ENCODE results near the gene WNT8B. TPM values are rescaled to one million over a fixed set of nuclear protein-coding genes. Genes with fewer than 3 reads are reported as not detected.
A peak's percentile ranks its signal among the peaks of the same experiment; 100 is the strongest.

WNT8B gene
- total RNA-seq, 1 experiment from 2014 or later: 0.14 TPM

DNA sequence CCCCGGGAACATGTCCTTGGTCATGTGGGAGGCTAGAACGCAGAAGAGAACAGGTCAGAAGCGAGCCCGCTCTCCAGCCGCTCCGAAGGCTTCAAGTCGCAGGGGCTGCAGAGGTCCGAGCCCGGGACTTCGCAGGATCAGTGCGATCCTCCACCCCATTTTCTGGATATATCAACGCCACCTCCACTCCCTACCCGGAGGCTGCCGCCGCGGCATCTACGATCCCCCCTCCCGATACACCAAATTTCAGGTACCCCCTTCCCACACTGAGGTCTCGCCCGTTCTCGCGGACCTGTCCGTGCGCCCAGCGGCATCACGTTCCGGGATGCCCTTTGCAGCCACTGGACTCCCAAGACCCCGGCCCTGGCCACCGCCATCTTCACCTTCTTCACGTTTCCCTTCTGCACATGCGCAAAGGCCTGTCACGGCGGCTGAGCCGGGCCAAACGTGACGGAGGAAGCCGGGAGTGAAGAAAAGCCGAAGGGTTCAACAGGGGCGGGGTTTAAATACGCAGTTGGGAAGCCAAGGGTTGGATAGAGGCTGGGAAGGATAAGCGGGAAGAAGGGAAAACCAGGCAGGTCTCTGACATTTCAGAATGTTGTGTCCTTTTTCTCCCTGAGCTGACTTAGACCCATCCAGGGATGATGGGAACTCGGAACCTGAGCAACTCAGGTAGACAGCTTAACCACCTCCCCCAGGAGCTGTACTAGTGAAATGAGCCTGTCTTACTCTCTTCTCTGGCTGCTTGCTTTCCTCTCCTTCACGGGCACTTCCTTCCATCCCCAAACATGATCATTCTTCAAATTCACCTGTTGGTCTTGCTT, 66.9 kb downstream of the WNT8B start, which contains the start of gene NDUFB8:
Gene NDUFB8 (minus strand): TSS at position 397 of the 824 bp plus-strand sequence. CDS start 20 bp downstream, at position 377.
- peaks cover 22% of the 10 kb centered on the region for H3K36me3 Mint-ChIP-seq (ENCODE audit: insufficient read depth, unreplicated experiment)
- TF ChIP-seq, protein P1, sequence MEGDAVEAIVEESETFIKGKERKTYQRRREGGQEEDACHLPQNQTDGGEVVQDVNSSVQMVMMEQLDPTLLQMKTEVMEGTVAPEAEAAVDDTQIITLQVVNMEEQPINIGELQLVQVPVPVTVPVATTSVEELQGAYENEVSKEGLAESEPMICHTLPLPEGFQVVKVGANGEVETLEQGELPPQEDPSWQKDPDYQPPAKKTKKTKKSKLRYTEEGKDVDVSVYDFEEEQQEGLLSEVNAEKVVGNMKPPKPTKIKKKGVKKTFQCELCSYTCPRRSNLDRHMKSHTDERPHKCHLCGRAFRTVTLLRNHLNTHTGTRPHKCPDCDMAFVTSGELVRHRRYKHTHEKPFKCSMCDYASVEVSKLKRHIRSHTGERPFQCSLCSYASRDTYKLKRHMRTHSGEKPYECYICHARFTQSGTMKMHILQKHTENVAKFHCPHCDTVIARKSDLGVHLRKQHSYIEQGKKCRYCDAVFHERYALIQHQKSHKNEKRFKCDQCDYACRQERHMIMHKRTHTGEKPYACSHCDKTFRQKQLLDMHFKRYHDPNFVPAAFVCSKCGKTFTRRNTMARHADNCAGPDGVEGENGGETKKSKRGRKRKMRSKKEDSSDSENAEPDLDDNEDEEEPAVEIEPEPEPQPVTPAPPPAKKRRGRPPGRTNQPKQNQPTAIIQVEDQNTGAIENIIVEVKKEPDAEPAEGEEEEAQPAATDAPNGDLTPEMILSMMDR (IDR thresholded peaks at IDR 0.05; ENCODE audit: insufficient read depth in 1 of 2, low read depth in 1 of 2, low read length in 1 of 2, severe bottlenecking in 1 of 2, unreplicated experiment in 1 of 2): no peak
- Histone ChIP-seq H3K4me1 (peaks cover 6% of the 10 kb centered on the region), H3K9me3 (no peaks in the 10 kb centered on the region), H3K36me3 (ENCODE audit: control insufficient read depth, insufficient read depth, low read length) (peaks cover 5% of the 10 kb centered on the region), H3K4me3 (ENCODE audit: low read depth, low read length) (peak within 1 kb of the TSS; percentile 53), H3K27me3 (replicated peaks; ENCODE audit: control insufficient read depth, insufficient read depth, low read length) (no peaks in the 10 kb centered on the region)
- peaks cover 7% of the 10 kb centered on the region for H3K4me1 Mint-ChIP-seq (ENCODE audit: low read depth, unreplicated experiment)
- intact Hi-C loops (cut with micrococcal nuclease; ENCODE audit: unreplicated experiment): no loop called here
- ChIA-PET POLR2A (no interaction called here), CTCF (interaction anchor here (0.6 to 1.2 kb wide), 2 partner anchors 11 to 21 kb away, joined by 3 to 8 read pairs; no protein-coding TSS in a partner anchor)
- H3K27me3 Mint-ChIP-seq (ENCODE audit: insufficient read depth, unreplicated experiment): no peaks in the 10 kb centered on the region
- no peaks in the 10 kb centered on the region for H3K9me3 Mint-ChIP-seq (ENCODE audit: unreplicated experiment)
- H3K27ac Mint-ChIP-seq (ENCODE audit: unreplicated experiment): peak within 1 kb of the TSS; percentile 97
- H3K4me3 Mint-ChIP-seq (ENCODE audit: unreplicated experiment): peak within 1 kb of the TSS; percentile 98
- no TSS peak for BruUV-seq (replicated peaks)
- peak; percentile 86 to 88 for DNase-seq

DNA sequence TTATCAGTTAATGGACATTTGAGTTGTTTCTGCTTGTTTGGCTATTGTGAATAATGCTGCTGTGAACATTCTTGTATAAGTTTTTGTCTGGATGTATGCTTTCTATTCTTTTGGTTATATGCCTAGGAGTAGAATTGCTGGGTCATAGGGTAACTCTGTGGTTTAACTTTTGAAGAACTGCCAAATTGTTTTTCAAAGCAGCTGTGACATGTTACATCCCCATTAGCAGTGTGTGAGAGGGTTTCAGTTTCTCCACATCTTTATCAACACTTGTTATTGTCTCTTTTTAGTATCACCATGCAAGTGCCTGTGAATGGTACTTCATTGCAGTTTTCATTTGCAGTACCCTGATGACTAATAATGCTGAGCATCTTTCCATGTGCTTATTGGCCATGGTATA, 69.0 kb downstream of the WNT8B start:
- Mint-ChIP-seq H3K27me3 (ENCODE audit: insufficient read depth, unreplicated experiment) (no peaks in the 10 kb centered on the region), H3K27ac (ENCODE audit: unreplicated experiment) (no peak overlapping the region), H3K9me3 (ENCODE audit: unreplicated experiment) (no peaks in the 10 kb centered on the region), H3K4me1 (ENCODE audit: low read depth, unreplicated experiment) (peaks cover 7% of the 10 kb centered on the region), H3K4me3 (ENCODE audit: unreplicated experiment) (no peak overlapping the region), H3K36me3 (ENCODE audit: insufficient read depth, unreplicated experiment) (peaks cover 10% of the 10 kb centered on the region)
- ChIA-PET POLR2A (no interaction called here), CTCF (no interaction called here)
- no TSS peak for BruUV-seq (replicated peaks)
- Histone ChIP-seq H3K36me3 (ENCODE audit: control insufficient read depth, insufficient read depth, low read length) (peaks cover 1% of the 10 kb centered on the region; the same call in 1 of the 2 replicates), H3K4me1 (peaks cover 6% of the 10 kb centered on the region), H3K4me3 (ENCODE audit: low read depth, low read length) (no peak overlapping the region), H3K9me3 (no peaks in the 10 kb centered on the region), H3K27me3 (replicated peaks; ENCODE audit: control insufficient read depth, insufficient read depth, low read length) (no peaks in the 10 kb centered on the region)
- no peak for DNase-seq
- intact Hi-C loops (cut with micrococcal nuclease; ENCODE audit: unreplicated experiment): no loop called here
- TF ChIP-seq, protein P1 (IDR thresholded peaks at IDR 0.05; ENCODE audit: insufficient read depth in 1 of 2, low read depth in 1 of 2, low read length in 1 of 2, severe bottlenecking in 1 of 2, unreplicated experiment in 1 of 2): no peak

Other genes with a start within 250 kb of the WNT8B start
- gene CHUK, start 233.4 kb upstream of the WNT8B start, total RNA-seq (2022): 28.2 and 28.6 TPM in 2 replicates
- gene CWF19L1, start 195.4 kb upstream of the WNT8B start, total RNA-seq (2022): 41.1 and 41.2 TPM in 2 replicates
- gene BLOC1S2, start 176.3 kb upstream of the WNT8B start, total RNA-seq (2022): 51.9 and 52.8 TPM in 2 replicates
- gene PKD2L1, start 132.8 kb upstream of the WNT8B start, total RNA-seq (2022): 0.19 TPM in 1 of 2 replicates, not detected in the other
- 449 and 457 TPM in 2 replicates for gene SCD, start 115.8 kb upstream of the WNT8B start, total RNA-seq (2022)
- 5.1 and 7.0 TPM in 2 replicates for gene SEC31B, start 56.9 kb downstream of the WNT8B start, total RNA-seq (2022)
- gene NDUFB8, start 66.9 kb downstream of the WNT8B start, total RNA-seq (2022): 249 and 255 TPM in 2 replicates
- 71.2 and 72.5 TPM in 2 replicates for gene HIF1AN, start 72.9 kb downstream of the WNT8B start, total RNA-seq (2022)

All from Caco-2 (cell line).